NCI-H146 treated with DMSO at 0.1 percent for 48 hours (cell line): ENCODE data around the gene SPP2.

Source experiments
- DNase-seq: peaks from one replicate; lab custom pipeline; 2025; ENCODE audit not compliant: unreplicated experiment; lab: John Stamatoyannopoulos, UW

Gene SPP2

GRCh38 chr2:234038076-234038802 is 12.3 kb upstream of the SPP2 start:
- DNase-seq: no peak

GRCh38 chr2:234044157-234044556 is 6.3 kb upstream of the SPP2 start:
- DNase-seq: no peak

- no peak for DNase-seq
Measured at GRCh38 chr2:234046521-234046920, 4.0 kb upstream of the SPP2 start.

GRCh38 chr2:234047361-234047760 is 3.1 kb upstream of the SPP2 start:
- DNase-seq: no peak

- DNase-seq: no peak
Measured at GRCh38 chr2:234048049-234048448, 2.5 kb upstream of the SPP2 start.

- no peak for DNase-seq
Measured at GRCh38 chr2:234051374-234052070, 1.0 kb downstream of the SPP2 start.

GRCh38 chr2:234058881-234059280 is 8.4 kb downstream of the SPP2 start:
- DNase-seq: no peak

- DNase-seq: peak; percentile 57
Measured at GRCh38 chr2:234060236-234060635, 9.7 kb downstream of the SPP2 start.

- DNase-seq: no peak
Measured at GRCh38 chr2:234061624-234062257, 11.2 kb downstream of the SPP2 start.

GRCh38 chr2:234066587-234066986 is 16.1 kb downstream of the SPP2 start:
- no peak for DNase-seq

GRCh38 chr2:234071664-234072063 is 21.2 kb downstream of the SPP2 start:
- DNase-seq: no peak

GRCh38 chr2:234072454-234072853 is 22.0 kb downstream of the SPP2 start:
- DNase-seq: no peak

GRCh38 chr2:234074751-234075517 is 24.4 kb downstream of the SPP2 start:
- DNase-seq: no peak

GRCh38 chr2:234075518-234075915 is 25.0 kb downstream of the SPP2 start:
- DNase-seq: no peak

- no peak for DNase-seq
Measured at GRCh38 chr2:234075947-234076346, 25.4 kb downstream of the SPP2 start.

GRCh38 chr2:234076451-234076850 is 25.9 kb downstream of the SPP2 start:
- DNase-seq: no peak

GRCh38 chr2:234078129-234078528 is 27.6 kb downstream of the SPP2 start:
- no peak for DNase-seq

GRCh38 chr2:234081970-234082822 is 31.7 kb downstream of the SPP2 start:
- DNase-seq: peak; percentile 36

GRCh38 chr2:234083572-234084348 is 33.3 kb downstream of the SPP2 start:
- no peak for DNase-seq

GRCh38 chr2:234091432-234091879 is 41.0 kb downstream of the SPP2 start:
- no peak for DNase-seq
